Colonic mucosa (tissue), 4 donors: Measurements from ENCODE around the gene C3orf52. TPM values are rescaled to one million over a fixed set of nuclear protein-coding genes. Genes with fewer than 3 reads are reported as not detected.
"Not testable (repeated sequence)": the region's sequence is repeated elsewhere in the genome, so short reads cannot be mapped to it uniquely, and the experiment has no call there.

Source experiments
- DNase-seq: peaks from one replicate; pipeline ENCODE4 v3.0.0-alpha.2; 2020
- H3K27ac ChIP-seq: fragments of 200-600 bp; one replicate; pipeline ENCODE4 v1.8.0; 2021
- H3K27me3 ChIP-seq: fragments of 200-600 bp; one replicate; pipeline ENCODE4 v1.8.0; 2021
- H3K36me3 ChIP-seq: fragments of 200-600 bp; one replicate; pipeline ENCODE4 v1.8.0; 2021
- H3K4me1 ChIP-seq: fragments of 200-600 bp; one replicate; pipeline ENCODE4 v1.8.0; 2021; ENCODE audit warnings: mild to moderate bottlenecking
- H3K4me3 ChIP-seq: fragments of 200-600 bp; one replicate; pipeline ENCODE4 v1.8.0; 2021
- H3K9ac ChIP-seq, 2 donors: one replicate each; pipeline ENCODE4 v1.7.0; 2013; ENCODE audit warnings: control low read depth in 2 of 2, low read depth in 2 of 2, low read length in 2 of 2
- H3K9me3 ChIP-seq: fragments of 200-600 bp; one replicate; pipeline ENCODE4 v1.8.0; 2021
- CTCF ChIP-seq: fragments of 200-600 bp; IDR thresholded peaks from one replicate; pipeline ENCODE4 v1.8.0; 2022; ENCODE audit warnings: antibody characterized with exemption, mild to moderate bottlenecking
- intact Hi-C: fragments of 100-400 bp; cut with DNase I; formaldehyde crosslinking; loops from one replicate; pipeline ENCODE4 v1.14.1; 2022
- total RNA-seq, 2 donors: library from RNA; stranded (reverse); fragmentation: NEBNext Ultra II Directional in 1 of 2; extraction: Animal tissue kit (Norgen Biotek cat#: 25700) in 1 of 2; gene quantifications; one replicate each; pipeline ENCODE4 v1.2.1, GENCODE V29; 2021
- donor health status: healthy.
- donor health status: DM: no; HTN: no; CAD: no.
- donor health status: DM: no; HTN: no; CAD: no.

C3orf52 gene
- total RNA-seq, 2 donors from 2014 or later, result 25.1 to 39.3 TPM

- Histone ChIP-seq H3K9me3 (no peaks in the 10 kb centered on the region), H3K27me3 (no peaks in the 10 kb centered on the region), H3K4me3 (no peak overlapping the region), H3K27ac (no peak overlapping the region), H3K36me3 (no peaks in the 10 kb centered on the region), H3K9ac (no peak overlapping the region), H3K4me1 (no peaks in the 10 kb centered on the region)
- no peak for TF ChIP-seq CTCF
- no peak for DNase-seq
- intact Hi-C loops, result no loop called here
Measured at GRCh38 chr3:112061152-112061551, 25.0 kb upstream of the C3orf52 start.

- intact Hi-C loops, H3K9ac ChIP-seq: not testable (repeated sequence)
- DNase-seq, result peak; percentile 79
Measured at GRCh38 chr3:112072387-112073060, 13.7 kb upstream of the C3orf52 start.

GRCh38 chr3:112074006-112074405, 12.2 kb upstream of the C3orf52 start:
- Histone ChIP-seq H3K9me3 (no peaks in the 10 kb centered on the region), H3K27ac (no peak overlapping the region), H3K9ac (no peak overlapping the region), H3K4me1 (peaks cover 3% of the 10 kb centered on the region), H3K27me3 (no peaks in the 10 kb centered on the region), H3K36me3 (no peaks in the 10 kb centered on the region), H3K4me3 (no peak overlapping the region)
- no peak for TF ChIP-seq CTCF
- intact Hi-C loops, result no loop called here
- no peak for DNase-seq

More at GRCh38 chr3:112072387-112073060, 13.7 kb upstream of the C3orf52 start:
- not testable (repeated sequence) for H3K36me3 ChIP-seq, H3K9me3 ChIP-seq, H3K27me3 ChIP-seq, H3K4me3 ChIP-seq, H3K4me1 ChIP-seq
- H3K27ac ChIP-seq, result peak overlapping the region; percentile 56

GRCh38 chr3:112074616-112075497, 11.3 kb upstream of the C3orf52 start:
- Histone ChIP-seq H3K9ac (peak overlapping the region in 1 of 2 donors; percentile 79), H3K27ac (peak overlapping the region; percentile 85), H3K9me3 (no peaks in the 10 kb centered on the region), H3K36me3 (no peaks in the 10 kb centered on the region), H3K27me3 (no peaks in the 10 kb centered on the region), H3K4me1 (peaks cover 3% of the 10 kb centered on the region), H3K4me3 (peak overlapping the region; percentile 3)
- peak; percentile 70 for DNase-seq
- TF ChIP-seq CTCF, result no peak
- intact Hi-C loops, result no loop called here

GRCh38 chr3:112078125-112079083, 7.8 kb upstream of the C3orf52 start:
- intact Hi-C loops, result no loop called here
- no peak for DNase-seq
- Histone ChIP-seq H3K36me3 (no peaks in the 10 kb centered on the region), H3K27me3 (no peaks in the 10 kb centered on the region), H3K4me1 (peaks cover 3% of the 10 kb centered on the region), H3K9ac (no peak overlapping the region), H3K9me3 (no peaks in the 10 kb centered on the region), H3K4me3 (no peak overlapping the region), H3K27ac (no peak overlapping the region)
- TF ChIP-seq CTCF, result no peak
